Measurements from ENCODE around the gene NUP133. TPM values are rescaled to one million over a fixed set of nuclear protein-coding genes. Genes with fewer than 3 reads are reported as not detected.

NUP133 gene
- total and polyA plus RNA-seq, 2 experiments from 2014 or later = 29.5 to 65.4 TPM

GRCh38 chr1:229479660-229480399 is 28.3 kb downstream of the NUP133 start:
- Mint-ChIP-seq H3K4me3 (no peak overlapping the region), H3K36me3 (ENCODE audit: low read depth) (peaks cover 53% of the 10 kb centered on the region), H3K27me3 (ENCODE audit: insufficient read depth, low read depth, poor library complexity) (no peaks in the 10 kb centered on the region), H3K27ac (no peak overlapping the region), H3K4me1 (no peaks in the 10 kb centered on the region), H3K9me3 (no peaks in the 10 kb centered on the region)
- no peak for DNase-seq (ENCODE audit: low spot score)
- H3K27me3 ChIP-seq (ENCODE audit: insufficient read depth) = no peaks in the 10 kb centered on the region
- H2AFZ ChIP-seq = no peak overlapping the region
- no peaks in the 10 kb centered on the region; the same call in 1 of the 2 replicates for H4K20me1 ChIP-seq (replicated peaks; ENCODE audit: insufficient read depth)
- peaks cover 39% of the 10 kb centered on the region for H3K36me3 ChIP-seq (ENCODE audit: insufficient read depth)
- TF ChIP-seq REST (IDR thresholded peaks at IDR 0.05; ENCODE audit: unreplicated experiment) (no peak), ZNF462 (CRISPR knock-in tag; IDR thresholded peaks at IDR 0.05) (no peak), NANOG (IDR thresholded peaks at IDR 0.05; ENCODE audit: borderline replicate concordance) (no peak), ZNF114 (CRISPR knock-in tag; IDR thresholded peaks at IDR 0.05) (no peak), CTCF (conservative IDR thresholded peaks at IDR 0.05; ENCODE audit: low read depth in 2 of 2) (no peak), STAT1 (IDR thresholded peaks at IDR 0.05; ENCODE audit: unreplicated experiment) (no peak), ZNF331 (CRISPR knock-in tag; IDR thresholded peaks at IDR 0.05; ENCODE audit: low read depth) (no peak), ETS1 (IDR thresholded peaks at IDR 0.05) (no peak), JUNB (IDR thresholded peaks at IDR 0.05; ENCODE audit: unreplicated experiment) (no peak), POLR2AphosphoS5 (IDR thresholded peaks at IDR 0.05; ENCODE audit: low read depth) (no peak), EZH2phosphoT487 (IDR thresholded peaks at IDR 0.05; ENCODE audit: unreplicated experiment) (no peak), CREB1 (CRISPR knock-in tag; IDR thresholded peaks at IDR 0.05; ENCODE audit: low read depth) (no peak), EZH2 (IDR thresholded peaks at IDR 0.05; ENCODE audit: low read depth, unreplicated experiment) (no peak)
- H3K27ac ChIP-seq (ENCODE audit: low read depth) = no peak overlapping the region
- H3F3A ChIP-seq (replicated peaks; ENCODE audit: low read depth) = no peaks in the 10 kb centered on the region
- H3K4me2 ChIP-seq = no peak overlapping the region
- no peak for ATAC-seq
- H3K79me2 ChIP-seq (replicated peaks; ENCODE audit: insufficient read depth) = no peaks in the 10 kb centered on the region
- no peak overlapping the region for H3K4me3 ChIP-seq
- no peaks in the 10 kb centered on the region for H3K4me1 ChIP-seq (ENCODE audit: insufficient read depth)
- H3K9me2 ChIP-seq (ENCODE audit: insufficient read depth) = no peaks in the 10 kb centered on the region
